GM12878 (cell line): Measurements from ENCODE around the gene ABCA2. TPM values are rescaled to one million over a fixed set of nuclear protein-coding genes. Genes with fewer than 3 reads are reported as not detected.

ENCODE experiments used
- BMI1 ChIP-seq: fragments of 450-650 bp; IDR thresholded peaks from 2 replicates; pipeline ENCODE4 v1.6.1; 2016; ENCODE audit warnings: mild to moderate bottlenecking, moderate library complexity, borderline replicate concordance
- BRCA1 ChIP-seq: IDR thresholded peaks from 2 replicates; pipeline ENCODE4 v1.6.1; 2011; ENCODE audit warnings: low read depth, low read length, improper control_type of control experiment
- CBX5 ChIP-seq: sonication (generic); IDR thresholded peaks from 2 replicates; pipeline ENCODE4 v1.6.1; 2016; ENCODE audit warnings: low read depth, moderate library complexity, mild to moderate bottlenecking, inconsistent platforms
- ESRRA ChIP-seq: IDR thresholded peaks from 2 replicates; pipeline ENCODE4 v1.6.1; 2012; ENCODE audit warnings: mild to moderate bottlenecking, low read length, improper control_type of control experiment
- ETV6 ChIP-seq, 2 experiments: fragments of 450-650 bp in 1 of 2; IDR thresholded peaks in 1 of 2; conservative IDR thresholded peaks in 1 of 2; 2 replicates each; pipeline ENCODE4 v1.6.1; 2014; ENCODE audit warnings: antibody characterized with exemption in 1 of 2, borderline replicate concordance in 1 of 2, low read depth in 1 of 2, mild to moderate bottlenecking in 1 of 2, moderate library complexity in 1 of 2
- IKZF1 ChIP-seq: fragments of 450-650 bp; conservative IDR thresholded peaks from 2 replicates; pipeline ENCODE4 v1.6.1; 2017; ENCODE audit warnings: antibody characterized with exemption, mild to moderate bottlenecking
- KLF5 ChIP-seq: fragments of 450-650 bp; IDR thresholded peaks from 2 replicates; pipeline ENCODE4 v1.6.1; 2014; ENCODE audit warnings: mild to moderate bottlenecking; ENCODE audit not compliant: partially characterized antibody
- NBN ChIP-seq: fragments of 450-650 bp; IDR thresholded peaks from 2 replicates; pipeline ENCODE4 v1.6.1; 2016
- RCOR1 ChIP-seq: conservative IDR thresholded peaks from 2 replicates; pipeline ENCODE4 v1.6.1; 2012; ENCODE audit warnings: low read depth, low read length, improper control_type of control experiment
- SMAD5 ChIP-seq: IDR thresholded peaks from 2 replicates; pipeline ENCODE4 v1.6.1; 2016; ENCODE audit warnings: antibody characterized with exemption, low read depth
- TARDBP ChIP-seq: IDR thresholded peaks from 2 replicates; pipeline ENCODE4 v1.6.1; 2016; ENCODE audit warnings: borderline replicate concordance
- TCF12 ChIP-seq: IDR thresholded peaks from 2 replicates; pipeline ENCODE4 v1.6.1; 2011; ENCODE audit warnings: low read depth, mild to moderate bottlenecking, low read length
- ZBED1 ChIP-seq: IDR thresholded peaks from 2 replicates; pipeline ENCODE4 v1.6.1; 2016; ENCODE audit warnings: borderline replicate concordance
- ZBTB4 ChIP-seq: fragments of 450-650 bp; formaldehyde crosslinking; IDR thresholded peaks from 2 replicates; pipeline ENCODE4 v1.4.0; 2022; ENCODE audit warnings: mild to moderate bottlenecking, moderate library complexity
- polyA plus RNA-seq, 11 experiments: library from polyadenylated mRNA; depleted of rRNA in 4 of 11; unstranded in 6 of 11; stranded (reverse) in 5 of 11; fragments of >200 nt; fragmentation: Nextera tagmentation in 4 of 11; fragmentation: Illumina TruSeq in 1 of 11; extraction: Ambion mirVana in 4 of 11; extraction: Trizol in 1 of 11; gene quantifications; 1 replicate in 1 of 11; 2 replicates in 10 of 11; pipeline versions ENCODE4 v1.2.1 to v1.2.3, GENCODE V29; 2011 to 2016; ENCODE audit warnings: inconsistent platforms in 2 of 11, missing spikeins in 2 of 11, low read depth in 1 of 11
- total RNA-seq, 4 experiments: library from RNA; depleted of rRNA in 3 of 4; stranded (reverse); fragments of >200 nt in 3 of 4; fragmentation: Illumina TruSeq in 1 of 4; extraction: Trizol in 1 of 4; gene quantifications; 2 replicates each; pipeline versions ENCODE4 v1.2.1 to v1.2.3, GENCODE V29; 2013 to 2021
- TF ChIP-seq, protein P1 (sequence below): fragments of 450-650 bp; conservative IDR thresholded peaks from 2 replicates; pipeline ENCODE4 v1.6.1; 2017; ENCODE audit warnings: mild to moderate bottlenecking, moderate library complexity
- TF ChIP-seq, protein P2 (sequence below): fragments of 150-350 bp; IDR thresholded peaks from 2 replicates; pipeline ENCODE4 v1.6.1; 2014; ENCODE audit warnings: mild to moderate bottlenecking, low read depth, low read length

ABCA2 gene
- total and polyA plus RNA-seq, 10 of the 15 experiments (the other 5 are each of a cell fraction or from before 2014, with no cell fraction given) = 0.13 to 2.6 (median 0.71) TPM; not detected in 2

DNA sequence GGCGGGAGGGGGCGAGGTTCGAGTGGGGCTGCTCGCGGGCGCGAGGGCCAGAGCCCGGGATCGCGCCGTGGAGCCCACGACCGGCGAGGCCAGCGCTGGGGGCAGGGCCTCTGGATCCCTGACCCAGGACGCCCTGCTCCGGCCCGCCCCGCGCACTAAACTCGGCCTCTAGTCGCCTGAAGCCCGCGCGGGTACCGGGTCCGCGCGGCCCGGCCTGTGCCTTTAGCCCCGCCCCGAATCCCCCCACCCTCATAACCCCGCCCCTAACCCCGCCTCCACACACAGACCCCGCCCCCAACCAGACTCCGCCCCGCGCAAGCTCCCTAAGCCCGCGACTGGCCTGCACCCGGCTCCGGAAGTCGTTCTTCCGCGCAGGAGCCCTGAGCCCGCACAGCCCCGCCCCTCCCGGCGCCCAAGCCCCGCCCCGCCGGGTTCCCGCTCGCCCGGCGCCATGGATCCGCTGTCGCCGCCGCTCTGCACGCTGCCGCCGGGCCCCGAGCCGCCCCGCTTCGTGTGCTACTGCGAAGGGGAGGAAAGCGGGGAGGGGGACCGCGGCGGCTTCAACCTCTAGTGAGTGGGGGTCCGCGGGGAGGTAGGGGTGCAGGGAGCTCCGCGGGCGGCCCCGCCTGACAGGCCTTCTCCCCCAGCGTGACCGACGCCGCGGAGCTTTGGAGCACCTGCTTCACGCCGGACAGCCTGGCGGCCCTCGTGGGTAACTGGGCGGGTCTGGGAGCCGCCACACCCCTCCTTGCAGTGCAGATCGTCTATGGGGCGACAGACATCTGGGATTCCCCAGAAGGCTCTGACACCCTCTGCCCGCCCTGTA lies 35.8 kb downstream of the ABCA2 start, which contains the start of gene PAXX (continued):
- TF ChIP-seq ZBTB4 = no peak
- no peak for TF ChIP-seq TARDBP
- TF ChIP-seq, protein P1, sequence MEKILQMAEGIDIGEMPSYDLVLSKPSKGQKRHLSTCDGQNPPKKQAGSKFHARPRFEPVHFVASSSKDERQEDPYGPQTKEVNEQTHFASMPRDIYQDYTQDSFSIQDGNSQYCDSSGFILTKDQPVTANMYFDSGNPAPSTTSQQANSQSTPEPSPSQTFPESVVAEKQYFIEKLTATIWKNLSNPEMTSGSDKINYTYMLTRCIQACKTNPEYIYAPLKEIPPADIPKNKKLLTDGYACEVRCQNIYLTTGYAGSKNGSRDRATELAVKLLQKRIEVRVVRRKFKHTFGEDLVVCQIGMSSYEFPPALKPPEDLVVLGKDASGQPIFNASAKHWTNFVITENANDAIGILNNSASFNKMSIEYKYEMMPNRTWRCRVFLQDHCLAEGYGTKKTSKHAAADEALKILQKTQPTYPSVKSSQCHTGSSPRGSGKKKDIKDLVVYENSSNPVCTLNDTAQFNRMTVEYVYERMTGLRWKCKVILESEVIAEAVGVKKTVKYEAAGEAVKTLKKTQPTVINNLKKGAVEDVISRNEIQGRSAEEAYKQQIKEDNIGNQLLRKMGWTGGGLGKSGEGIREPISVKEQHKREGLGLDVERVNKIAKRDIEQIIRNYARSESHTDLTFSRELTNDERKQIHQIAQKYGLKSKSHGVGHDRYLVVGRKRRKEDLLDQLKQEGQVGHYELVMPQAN = peak; percentile 78
- no peak for TF ChIP-seq RCOR1
- TF ChIP-seq CBX5 = no peak
- no peak for TF ChIP-seq ETV6 (conservative IDR thresholded peaks at IDR 0.05 in 1 of 2, IDR thresholded peaks at IDR 0.05 in 1 of 2; ENCODE audit: borderline replicate concordance in 1 of 2, low read depth in 1 of 2)
- peak; percentile 67; the same call in 1 of the 2 replicates for TF ChIP-seq SMAD5
- TF ChIP-seq NBN = 0 out of 2 replicates have a peak, but pooled peaks have one; percentile 35
- no peak for TF ChIP-seq TCF12
- TF ChIP-seq BRCA1 = no peak
- no peak for TF ChIP-seq ESRRA
- no peak for TF ChIP-seq ZBED1
- TF ChIP-seq KLF5 = no peak
- peak; percentile 70 for TF ChIP-seq IKZF1
- no peak for TF ChIP-seq BMI1
- TF ChIP-seq, protein P2, sequence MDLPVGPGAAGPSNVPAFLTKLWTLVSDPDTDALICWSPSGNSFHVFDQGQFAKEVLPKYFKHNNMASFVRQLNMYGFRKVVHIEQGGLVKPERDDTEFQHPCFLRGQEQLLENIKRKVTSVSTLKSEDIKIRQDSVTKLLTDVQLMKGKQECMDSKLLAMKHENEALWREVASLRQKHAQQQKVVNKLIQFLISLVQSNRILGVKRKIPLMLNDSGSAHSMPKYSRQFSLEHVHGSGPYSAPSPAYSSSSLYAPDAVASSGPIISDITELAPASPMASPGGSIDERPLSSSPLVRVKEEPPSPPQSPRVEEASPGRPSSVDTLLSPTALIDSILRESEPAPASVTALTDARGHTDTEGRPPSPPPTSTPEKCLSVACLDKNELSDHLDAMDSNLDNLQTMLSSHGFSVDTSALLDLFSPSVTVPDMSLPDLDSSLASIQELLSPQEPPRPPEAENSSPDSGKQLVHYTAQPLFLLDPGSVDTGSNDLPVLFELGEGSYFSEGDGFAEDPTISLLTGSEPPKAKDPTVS = no peak
- TF ChIP-seq, all 136 proteins: peak for 23
